Stimulated activated CD8-positive, alpha-beta memory T cell treated with anti-CD3 and anti-CD28 coated beads, Interleukin-7, amount 100 ng/mL, for 1 hour (primary cell): ENCODE measurements around the gene KCTD14.
"Not testable (repeated sequence)": the region's sequence is repeated elsewhere in the genome, so short reads cannot be mapped to it uniquely, and the experiment has no call there.

Experiments
- DNase-seq, 2 donors: peaks; one replicate each; pipeline ENCODE4 v3.0.0-alpha.2; 2020; ENCODE audit warnings: low read depth in 2 of 2

KCTD14 gene

GRCh38 chr11:78023426-78023825, 350 bp upstream of the KCTD14 start:
- no peak for DNase-seq

GRCh38 chr11:78021611-78022010, 1.5 kb downstream of the KCTD14 start:
- DNase-seq: no peak

DNA sequence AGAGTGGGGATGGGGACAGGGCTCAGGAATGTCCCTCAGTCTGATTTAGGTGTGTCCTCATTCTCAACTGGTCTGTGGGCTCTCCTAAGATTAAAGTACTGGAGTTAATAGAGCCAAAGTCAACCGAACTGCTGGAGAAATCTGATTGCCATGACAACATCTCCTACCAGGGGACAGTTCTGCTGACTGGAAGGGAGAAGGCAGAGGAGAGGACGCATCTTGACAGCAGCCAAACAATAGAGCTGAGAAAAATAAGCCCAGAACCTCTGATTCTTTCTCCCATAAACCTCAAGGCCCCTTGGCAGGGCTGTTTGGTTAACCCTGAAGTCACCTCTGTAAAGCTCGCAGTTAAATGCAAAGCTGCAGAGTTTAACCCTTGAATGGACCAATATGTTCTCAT, 2.8 kb downstream of the KCTD14 start:
- no peak for DNase-seq

DNA sequence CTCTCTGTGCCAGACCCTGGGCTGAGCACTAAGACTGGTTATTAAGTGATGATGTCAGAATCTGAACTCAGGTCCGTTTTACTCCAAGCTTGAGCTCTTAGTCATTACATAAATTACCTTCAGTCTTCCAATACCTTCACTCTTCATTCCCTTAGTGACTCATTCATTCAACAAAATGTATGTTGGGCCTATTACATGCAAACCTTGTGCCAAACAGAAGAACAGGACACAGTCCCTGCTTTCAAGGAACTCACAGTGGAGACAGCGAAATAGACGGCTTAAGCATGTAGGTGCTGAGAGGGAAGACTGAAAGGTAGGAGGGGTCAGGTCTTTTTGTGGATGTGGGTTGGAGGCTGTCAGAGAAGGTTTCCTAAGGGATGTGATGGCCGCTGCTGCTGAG, 3.3 kb downstream of the KCTD14 start:
- DNase-seq: no peak

GRCh38 chr11:78015878-78016277, 7.2 kb downstream of the KCTD14 start:
- no peak for DNase-seq

- not testable (repeated sequence) for DNase-seq
These were observed 8.0 kb downstream of the KCTD14 start for GRCh38 chr11:78014937-78015520.

DNA sequence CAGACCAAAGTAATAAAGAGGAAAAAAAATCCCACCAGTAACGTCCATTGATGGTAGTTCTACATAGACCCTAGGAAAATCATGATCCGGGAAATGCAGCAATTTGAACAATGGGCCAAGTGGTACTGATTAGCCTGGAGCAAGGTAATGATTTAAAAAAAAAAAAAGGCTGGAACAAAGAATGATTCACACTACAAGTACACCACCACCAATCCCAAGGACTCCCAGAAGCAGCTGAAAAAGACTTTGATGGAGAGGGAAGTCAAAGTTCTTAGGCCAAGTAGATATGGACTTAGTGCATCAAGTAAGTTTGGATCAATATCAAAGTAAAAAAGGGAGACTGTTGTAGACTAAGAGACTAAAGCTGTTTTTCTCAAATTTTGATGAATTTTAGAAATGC, 11.8 kb downstream of the KCTD14 start:
- DNase-seq: no peak

DNA sequence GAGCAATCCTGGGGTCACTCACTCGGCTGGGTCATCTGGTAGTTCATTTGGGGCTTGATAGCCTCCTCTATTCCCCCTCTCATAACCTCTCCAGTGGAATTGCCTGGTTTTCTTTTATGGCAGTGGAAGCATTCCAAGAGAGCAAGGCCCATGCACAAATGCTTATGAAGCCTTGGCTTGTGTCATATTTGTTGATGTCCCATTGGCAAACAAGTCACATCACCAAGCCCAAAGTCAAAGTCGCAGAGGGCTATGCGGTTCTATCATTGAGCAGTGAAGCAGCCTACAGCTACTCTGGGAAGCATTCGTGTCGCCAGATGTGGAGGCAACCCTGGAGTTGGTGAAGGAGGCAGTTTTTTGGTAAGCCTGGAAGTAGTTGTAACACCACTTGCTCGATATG, 12.3 kb downstream of the KCTD14 start:
- DNase-seq: no peak

DNA sequence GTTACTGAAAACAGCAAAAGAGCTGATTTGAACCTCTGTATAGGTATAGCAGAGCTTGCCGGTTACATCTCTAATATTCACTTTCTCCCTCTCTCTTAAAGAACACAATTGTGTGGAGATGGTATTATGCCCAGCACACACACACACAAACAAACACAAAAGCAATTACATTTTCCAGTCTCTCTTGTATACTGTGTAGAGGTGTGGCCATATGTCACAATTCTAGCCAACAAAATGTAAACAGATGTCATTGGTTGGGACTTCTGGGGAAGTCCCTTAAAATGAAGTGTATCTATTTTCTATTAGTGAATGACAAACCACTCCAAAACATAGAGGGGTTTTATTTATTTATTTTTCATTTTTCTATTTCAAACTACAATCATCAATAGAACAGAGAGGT, 12.8 kb downstream of the KCTD14 start:
- no peak for DNase-seq

- DNase-seq: no peak
These were observed 14.0 kb downstream of the KCTD14 start for GRCh38 chr11:78009062-78009461.

DNA sequence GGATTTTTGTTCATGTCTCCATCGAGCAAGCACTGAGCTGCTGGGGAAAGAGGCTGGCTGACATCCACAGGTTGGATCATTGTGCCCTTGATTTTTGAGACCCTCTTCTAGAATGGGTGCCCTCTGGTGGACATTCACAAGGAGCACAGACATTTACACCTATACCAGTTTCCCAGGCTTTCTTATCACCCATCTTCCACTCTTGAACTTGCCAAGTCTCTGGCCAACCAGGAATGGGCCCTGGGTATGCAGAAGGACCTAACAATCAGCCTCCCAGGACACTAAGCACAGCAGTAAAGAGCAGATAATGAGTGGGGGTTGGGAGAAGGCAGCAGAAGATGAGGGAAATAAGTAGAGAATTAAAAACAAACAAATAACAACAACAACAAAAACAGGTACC, 22.9 kb downstream of the KCTD14 start:
- DNase-seq: peak in 1 of 2 donors; percentile 23

GRCh38 chr11:77999446-78000030, 23.5 kb downstream of the KCTD14 start:
- no peak for DNase-seq

- DNase-seq: peak; percentile 90 to 92
These were observed 28.4 kb downstream of the KCTD14 start, which contains the start of gene INTS4 for GRCh38 chr11:77994434-77995362. INTS4 (minus strand) TSS chr11:77994668; CDS start chr11:77994643, 25 bp downstream.

GRCh38 chr11:77993902-77994301, 29.2 kb downstream of the KCTD14 start:
- no peak for DNase-seq

- no peak for DNase-seq
These were observed 32.1 kb downstream of the KCTD14 start for GRCh38 chr11:77990981-77991380.

GRCh38 chr11:77986456-77986855, 36.6 kb downstream of the KCTD14 start:
- DNase-seq: not testable (repeated sequence)

DNA sequence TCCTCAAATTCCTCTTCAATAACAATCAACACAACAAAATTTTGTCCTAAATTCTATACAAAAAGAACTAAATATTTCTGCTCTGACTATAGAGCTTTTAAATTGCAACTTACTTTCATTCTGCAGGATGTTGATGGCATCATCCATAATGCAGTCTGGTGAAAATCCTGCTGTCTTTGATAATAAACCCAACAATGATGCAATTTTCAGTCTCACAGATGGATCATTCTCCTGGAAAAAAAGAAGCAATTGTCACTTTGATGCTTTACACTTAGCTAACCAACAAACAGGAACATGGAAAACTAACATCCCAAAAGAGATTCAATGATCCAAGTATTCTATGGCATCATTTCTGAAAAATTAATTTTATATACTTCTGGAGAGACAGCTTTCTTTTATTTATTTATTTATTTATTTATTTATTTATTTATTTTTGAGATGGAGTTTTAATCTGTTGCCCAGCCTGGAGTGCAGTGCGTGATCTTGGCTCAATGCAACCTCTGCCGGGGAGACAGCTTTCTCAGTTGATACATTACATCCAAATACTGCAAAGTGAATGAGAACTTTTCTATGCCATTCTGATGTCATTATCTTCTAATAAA, 41.6 kb downstream of the KCTD14 start:
- DNase-seq: no peak

DNA sequence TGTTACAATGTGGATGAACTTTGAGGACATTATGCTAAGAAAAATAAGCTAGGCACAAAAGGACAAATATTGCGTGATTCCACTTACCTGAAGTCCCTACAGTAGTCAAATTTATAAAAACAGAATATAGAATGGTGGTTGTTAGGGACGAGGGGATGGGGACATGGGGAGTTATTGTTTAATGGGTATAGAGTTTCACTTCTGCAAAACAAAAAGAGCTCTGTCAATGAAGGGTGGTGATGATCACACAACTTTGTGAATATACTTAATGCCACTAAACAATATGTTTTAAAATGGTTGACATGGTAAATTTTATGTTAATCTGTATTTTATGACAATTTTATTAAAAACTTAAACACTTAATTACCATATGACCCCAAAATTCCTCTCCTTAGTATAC, 54.7 kb downstream of the KCTD14 start:
- DNase-seq: no peak

DNA sequence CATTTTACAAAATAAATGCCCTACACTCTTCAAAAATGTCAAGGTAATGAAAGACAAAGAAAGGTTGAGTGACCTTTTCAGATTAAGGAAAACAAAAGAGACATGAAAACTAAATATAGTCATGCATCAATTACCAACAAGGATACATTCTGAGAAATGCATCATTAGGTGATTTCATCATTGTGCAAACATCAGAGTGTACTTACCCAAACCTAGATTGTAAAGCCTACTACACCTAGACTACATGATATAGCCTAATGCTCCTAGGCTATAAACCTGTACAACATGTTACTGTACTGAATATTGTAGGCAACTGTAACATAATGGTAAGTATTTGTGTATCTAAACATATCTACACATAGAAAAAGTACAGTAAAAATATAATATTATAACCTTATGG, 55.3 kb downstream of the KCTD14 start:
- DNase-seq: no peak

GRCh38 chr11:77967121-77967520, 56.0 kb downstream of the KCTD14 start:
- DNase-seq: no peak

DNA sequence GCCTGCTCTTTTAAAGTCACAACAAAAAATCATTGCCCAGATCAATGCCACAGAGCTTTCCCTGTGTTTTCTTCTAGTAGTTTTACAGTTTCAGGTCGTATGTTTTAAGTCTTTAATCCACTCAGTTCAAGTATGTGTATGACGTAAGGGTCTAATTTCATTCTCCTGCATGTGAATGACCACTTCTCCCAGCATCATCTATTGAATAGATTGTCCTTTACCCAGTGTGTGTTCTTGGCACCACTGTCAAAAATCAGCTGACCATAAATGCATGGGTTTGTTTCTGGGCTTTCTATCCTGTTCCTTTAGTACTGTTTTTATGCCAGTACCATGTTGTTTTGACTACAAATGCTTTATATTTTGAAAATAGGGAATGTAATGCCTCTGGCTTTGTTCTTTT, 56.7 kb downstream of the KCTD14 start:
- DNase-seq: no peak
